H1 (cell line): ENCODE results near the gene CSTF3. TPM values are rescaled to one million over a fixed set of nuclear protein-coding genes. Genes with fewer than 3 reads are reported as not detected.

Experiments used
- CTCF ChIA-PET: fragments of 300-600 bp; sonication (Branson Sonifier 250); formaldehyde crosslinking; loops from one replicate; lab custom pipeline; 2021; ENCODE audit not compliant: partially characterized antibody; lab: Charles Lee
- POLR2A ChIA-PET: fragments of 300-600 bp; sonication (Branson Sonifier 250); formaldehyde crosslinking; loops from one replicate; lab custom pipeline; 2021; ENCODE audit warnings: inconsistent platforms; ENCODE audit not compliant: partially characterized antibody; lab: Charles Lee
- DNase-seq, 2 experiments: peaks; one replicate each; pipeline versions ENCODE4 v3.0.0 to v3.0.0-alpha.2; 2010 to 2022; ENCODE audit warnings: low spot score in 2 of 2, low read depth in 1 of 2, mixed read lengths in 1 of 2
- FAIRE-seq: peaks from 2 replicates; lab custom pipeline; 2011; peaks lifted over from hg19 to GRCh38; lab: Jason Lieb, UNC
- H2AFZ ChIP-seq: 2 replicates; pipeline ENCODE4 v1.8.1; 2012; ENCODE audit warnings: low read length, inconsistent platforms
- H2AK5ac ChIP-seq: 2 replicates; pipeline ENCODE4 v1.6.1; 2013; ENCODE audit warnings: low read depth, low read length
- H2BK120ac ChIP-seq: replicated peaks from 2 replicates; pipeline ENCODE3; 2013; ENCODE audit warnings: low read depth, low read length, inconsistent platforms
- H2BK12ac ChIP-seq: 2 replicates; pipeline ENCODE4 v1.6.1; 2013; ENCODE audit warnings: low read depth, low read length
- H2BK15ac ChIP-seq: 2 replicates; pipeline ENCODE4 v1.6.1; 2013; ENCODE audit warnings: low read length
- H2BK20ac ChIP-seq: 2 replicates; pipeline ENCODE4 v1.6.1; 2013; ENCODE audit warnings: low read length
- H2BK5ac ChIP-seq: 2 replicates; pipeline ENCODE4 v1.6.1; 2013; ENCODE audit warnings: low read depth, low read length
- H3K14ac ChIP-seq: 2 replicates; pipeline ENCODE4 v1.6.1; 2013; ENCODE audit warnings: inconsistent platforms; ENCODE audit not compliant: insufficient read length
- H3K18ac ChIP-seq: 2 replicates; pipeline ENCODE4 v1.6.1; 2013; ENCODE audit warnings: low read length; ENCODE audit errors: extremely low read depth
- H3K23ac ChIP-seq: 2 replicates; pipeline ENCODE4 v1.6.1; 2013; ENCODE audit warnings: inconsistent platforms; ENCODE audit not compliant: insufficient read length
- H3K23me2 ChIP-seq: 2 replicates; pipeline ENCODE4 v1.6.1; 2013; ENCODE audit warnings: low read depth, low read length
- H3K27ac ChIP-seq: 2 replicates; pipeline ENCODE4 v1.6.1; 2011; ENCODE audit warnings: low read depth, low read length, inconsistent platforms
- H3K27me3 ChIP-seq, 4 experiments: replicated peaks in 1 of 4; 1 replicate in 1 of 4; 2 replicates in 3 of 4; pipeline versions ENCODE4 v1.6.1 to v1.8.1; 2011 to 2013; ENCODE audit warnings: low read length in 3 of 4, mild to moderate bottlenecking in 3 of 4, inconsistent platforms in 2 of 4, mixed read lengths in 2 of 4, moderate library complexity in 1 of 4; ENCODE audit not compliant: control insufficient read depth in 3 of 4, insufficient read depth in 3 of 4; ENCODE audit errors: extremely low read depth in 1 of 4
- H3K36me3 ChIP-seq, 4 experiments: 2 replicates each; pipeline versions ENCODE4 v1.6.1 to v1.8.1; 2011 to 2013; ENCODE audit warnings: mild to moderate bottlenecking in 4 of 4, low read length in 3 of 4, moderate library complexity in 2 of 4, control low read depth in 1 of 4, inconsistent platforms in 1 of 4; ENCODE audit not compliant: insufficient read depth in 4 of 4, control insufficient read depth in 2 of 4
- H3K4ac ChIP-seq: replicated peaks from 2 replicates; pipeline ENCODE3; 2013; ENCODE audit warnings: low read length, low read depth, mixed read lengths, inconsistent platforms; ENCODE audit not compliant: insufficient read length
- H3K4me1 ChIP-seq, 4 experiments: replicated peaks in 1 of 4; 1 replicate in 1 of 4; 2 replicates in 3 of 4; pipeline versions ENCODE4 v1.6.1 to v1.8.1; 2011 to 2013; ENCODE audit warnings: low read length in 3 of 4, inconsistent platforms in 2 of 4, mixed read lengths in 1 of 4; ENCODE audit not compliant: insufficient read depth in 4 of 4, control insufficient read depth in 3 of 4
- H3K4me2 ChIP-seq, 2 experiments: 2 replicates each; pipeline versions ENCODE4 v1.6.1 to v1.8.1; 2011 to 2013; ENCODE audit warnings: low read depth in 2 of 2, low read length in 2 of 2, control low read depth in 1 of 2, inconsistent platforms in 1 of 2, mild to moderate bottlenecking in 1 of 2; ENCODE audit not compliant: insufficient read depth in 1 of 2
- H3K4me3 ChIP-seq, 4 experiments: fragments of 200-600, 300-600 bp in 1 of 4; sonication (generic), shearing (Covaris generic), sonication (Bioruptor Twin) in 1 of 4; 2 replicates each; pipeline versions ENCODE4 v1.5.1 to v1.8.1; 2011 to 2016; ENCODE audit warnings: low read length in 4 of 4, low read depth in 3 of 4, control low read depth in 2 of 4, inconsistent platforms in 2 of 4, mild to moderate bottlenecking in 2 of 4, mixed read lengths in 1 of 4, moderate library complexity in 1 of 4; ENCODE audit not compliant: insufficient read depth in 2 of 4; ENCODE audit errors: extremely low read depth in 1 of 4
- H3K56ac ChIP-seq: replicated peaks from 2 replicates; pipeline ENCODE3; 2013; ENCODE audit warnings: low read depth, mild to moderate bottlenecking, mixed read lengths, low read length, inconsistent platforms; ENCODE audit not compliant: insufficient read length
- H3K79me1 ChIP-seq: 2 replicates; pipeline ENCODE4 v1.6.1; 2013; ENCODE audit warnings: low read depth, low read length, control low read depth
- H3K79me2 ChIP-seq, 2 experiments: 2 replicates each; pipeline versions ENCODE4 v1.6.1 to v1.8.1; 2012 to 2013; ENCODE audit warnings: low read length in 2 of 2, mild to moderate bottlenecking in 2 of 2, inconsistent platforms in 1 of 2; ENCODE audit not compliant: insufficient read depth in 2 of 2, control insufficient read depth in 1 of 2
- H3K9ac ChIP-seq, 4 experiments: replicated peaks in 1 of 4; 1 replicate in 1 of 4; 2 replicates in 3 of 4; pipeline versions ENCODE4 v1.6.1 to v1.8.1; 2011 to 2013; ENCODE audit warnings: low read depth in 3 of 4, low read length in 3 of 4, control low read depth in 2 of 4, mild to moderate bottlenecking in 2 of 4, moderate library complexity in 2 of 4, inconsistent platforms in 1 of 4; ENCODE audit errors: extremely low read depth in 1 of 4
- H3K9me3 ChIP-seq, 2 experiments: 2 replicates each; pipeline versions ENCODE4 v1.6.1 to v1.8.1; 2012 to 2013; ENCODE audit warnings: mild to moderate bottlenecking in 2 of 2, moderate library complexity in 2 of 2, control low read depth in 1 of 2, inconsistent platforms in 1 of 2, low read depth in 1 of 2, low read length in 1 of 2, mixed read lengths in 1 of 2; ENCODE audit not compliant: insufficient read depth in 2 of 2
- H4K20me1 ChIP-seq, 2 experiments: replicated peaks in 1 of 2; 2 replicates each; pipeline versions ENCODE3 to v1.8.1; 2011 to 2013; ENCODE audit warnings: inconsistent platforms in 2 of 2, low read length in 2 of 2, mild to moderate bottlenecking in 1 of 2; ENCODE audit not compliant: insufficient read depth in 2 of 2, control insufficient read depth in 1 of 2
- H4K5ac ChIP-seq: 2 replicates; pipeline ENCODE4 v1.6.1; 2013; ENCODE audit warnings: low read length, low read depth, mixed read lengths, inconsistent platforms; ENCODE audit not compliant: insufficient read length
- H4K8ac ChIP-seq: 2 replicates; pipeline ENCODE4 v1.8.0; 2013; ENCODE audit warnings: mild to moderate bottlenecking, moderate library complexity, low read length, inconsistent platforms; ENCODE audit not compliant: insufficient read depth; ENCODE audit errors: extremely low read depth
- H4K91ac ChIP-seq: replicated peaks from 2 replicates; pipeline ENCODE3; 2013; ENCODE audit warnings: low read length, mixed read lengths, inconsistent platforms; ENCODE audit not compliant: insufficient read length
- BCL11A ChIP-seq, 2 experiments: IDR thresholded peaks; one replicate each; pipeline ENCODE4 v1.6.1; 2011; ENCODE audit warnings: low read depth in 2 of 2, low read length in 2 of 2, mild to moderate bottlenecking in 2 of 2
- CREB1 ChIP-seq: IDR thresholded peaks from 2 replicates; pipeline ENCODE4 v1.6.1; 2012; ENCODE audit warnings: inconsistent platforms
- GABPA ChIP-seq: IDR thresholded peaks from 2 replicates; pipeline ENCODE4 v1.6.1; 2011; ENCODE audit warnings: mild to moderate bottlenecking, low read length, moderate library complexity, borderline replicate concordance; ENCODE audit not compliant: insufficient read depth
- HDAC2 ChIP-seq, 2 experiments: fragments of 300-600 bp in 1 of 2; sonication (generic) in 1 of 2; IDR thresholded peaks; 2 replicates each; pipeline ENCODE4 v1.6.1; 2011 to 2012; ENCODE audit warnings: low read depth in 2 of 2, low read length in 2 of 2, mild to moderate bottlenecking in 2 of 2, moderate library complexity in 2 of 2, borderline replicate concordance in 1 of 2, inconsistent platforms in 1 of 2
- NANOG ChIP-seq: IDR thresholded peaks from 2 replicates; pipeline ENCODE4 v1.6.1; 2011; ENCODE audit warnings: low read length, low read depth, mild to moderate bottlenecking, inconsistent platforms; ENCODE audit not compliant: insufficient read depth, poor library complexity, severe bottlenecking
- RNF2 ChIP-seq: fragments of 200-900, 300-1000 bp; sonication (generic); IDR thresholded peaks from 2 replicates; pipeline ENCODE4 v1.7.1; 2016; ENCODE audit warnings: borderline replicate concordance, low read depth, mild to moderate bottlenecking, antibody characterized with exemption, low read length; ENCODE audit not compliant: poor library complexity, severe bottlenecking; ENCODE audit errors: missing control alignments
- SIRT6 ChIP-seq: IDR thresholded peaks from one replicate; pipeline ENCODE4 v1.7.1; 2012; ENCODE audit warnings: low read length, inconsistent platforms
- SP1 ChIP-seq: IDR thresholded peaks from 2 replicates; pipeline ENCODE4 v1.6.1; 2011; ENCODE audit warnings: low read depth, low read length
- SP2 ChIP-seq: IDR thresholded peaks from 2 replicates; pipeline ENCODE4 v1.6.1; 2012; ENCODE audit warnings: mild to moderate bottlenecking, low read length, inconsistent platforms
- YY1 ChIP-seq: IDR thresholded peaks from 2 replicates; pipeline ENCODE4 v1.6.1; 2011; ENCODE audit warnings: low read depth, mild to moderate bottlenecking, low read length
- WGBS, 2 experiments: shearing (Covaris generic) in 1 of 2; methylation state at CpG; one replicate each; pipeline versions ENCODE4 v1.1.6 to v1.1.7; 2013 to 2015; ENCODE audit warnings: low lambda C conversion rate in 2 of 2, mixed read lengths in 2 of 2, inconsistent platforms in 1 of 2, low coverage in 1 of 2, missing lambda C conversion rate in 1 of 2; ENCODE audit not compliant: insufficient replicate concordance in 2 of 2, insufficient coverage in 1 of 2, insufficient read length in 1 of 2; ENCODE audit errors: extremely low coverage in 1 of 2, missing lambda C conversion rate in 1 of 2; 5-methylcytosine and 5-hydroxymethylcytosine counted together
- polyA plus RNA-seq, 7 experiments: library from polyadenylated mRNA; depleted of rRNA in 3 of 7; stranded (reverse) in 5 of 7; unstranded in 2 of 7; fragments of >200 nt in 5 of 7; fragments of 200-250 nt in 2 of 7; gene quantifications; 1 replicate in 5 of 7; 2 replicates in 1 of 7; 4 replicates in 1 of 7; pipeline versions ENCODE4 v1.2.1 to v1.2.3, GENCODE V29; 2011 to 2013; ENCODE audit warnings: missing spikeins in 2 of 7, mixed read lengths in 2 of 7
- total RNA-seq: library from RNA; stranded (reverse); fragmentation: NEBNext Ultra II Directional; extraction: Animal tissue kit (Norgen Biotek cat#: 25700); gene quantifications from 2 replicates; pipeline ENCODE4 v1.2.1, GENCODE V29; 2021
- TF ChIP-seq, protein P1 (sequence below), 3 experiments: IDR thresholded peaks; 1 replicate in 2 of 3; 2 replicates in 1 of 3; pipeline versions ENCODE4 v1.5.1 to v1.6.1; 2011; ENCODE audit warnings: low read length in 3 of 3, mild to moderate bottlenecking in 3 of 3, inconsistent platforms in 2 of 3, low read depth in 1 of 3, moderate library complexity in 1 of 3; ENCODE audit not compliant: insufficient read depth in 1 of 3; ENCODE audit errors: control extremely low read depth in 1 of 3

CSTF3 gene
- total and polyA plus RNA-seq, 2 of the 8 experiments (the other 6 are each of a cell fraction or from before 2014, with no cell fraction given), result 22.3 to 54.7 TPM

- Histone ChIP-seq H3K27ac (no peak overlapping the region), H3K27me3 (no peaks in the 10 kb centered on the region), H3K4me2 (no peak overlapping the region), H2AK5ac (no peak overlapping the region), H2BK5ac (no peak overlapping the region), H3K18ac (no peak overlapping the region; the same call in 1 of the 2 replicates), H2BK120ac (no peak overlapping the region), H3K56ac (no peak overlapping the region), H4K8ac (no peak overlapping the region), H2AFZ (no peak overlapping the region), H3K36me3 (no peaks in the 10 kb centered on the region), H2BK15ac (0 out of 2 replicates have a peak overlapping the region, but pooled peaks have one; percentile 53), H4K20me1 (no peaks in the 10 kb centered on the region), H3K79me2 (no peaks in the 10 kb centered on the region), H4K91ac (no peak overlapping the region), H3K14ac (no peak overlapping the region), H3K4ac (no peak overlapping the region), H2BK20ac (no peak overlapping the region), H3K79me1 (no peaks in the 10 kb centered on the region), H4K5ac (no peak overlapping the region), H3K23me2 (no peaks in the 10 kb centered on the region), H3K9me3 (no peaks in the 10 kb centered on the region), H2BK12ac (no peak overlapping the region), H3K4me3 (no peak overlapping the region), H3K4me1 (peaks cover 0 to 15% (median 7%) of the 10 kb centered on the region in 4 experiments; a peak in 4 of 7 replicates), H3K9ac (no peak overlapping the region), H3K23ac (no peak overlapping the region)
- FAIRE-seq, result no peak
- no peak for DNase-seq
- ChIA-PET CTCF (interaction anchor here (0.6 to 3.8 kb wide), 4 partner anchors 8 to 473 kb away, joined by 3 to 36 read pairs (median 3); no protein-coding TSS in a partner anchor), POLR2A (interaction anchor here (1.2 kb wide), 2 partner anchors 18 to 33 kb away, joined by 3 read pairs; partner anchors contain the start of gene CSTF3)
- WGBS, 2 experiments, result 82% methylated on average over 3 of the region's 3 CpGs; no CpG with 5 or more reads in 1 of the 2 experiments
- TF ChIP-seq SP2 (no peak), SIRT6 (no peak), BCL11A (IDR thresholded peaks at IDR 0.05; ENCODE audit: low read depth in 2 of 2, low read length in 2 of 2) (no peak), SP1 (no peak), RNF2 (no peak), NANOG (no peak), HDAC2 (IDR thresholded peaks at IDR 0.05; ENCODE audit: borderline replicate concordance in 1 of 2, low read depth in 2 of 2, low read length in 2 of 2) (no peak), YY1 (no peak), GABPA (no peak), CREB1 (no peak)
- TF ChIP-seq, protein P1, sequence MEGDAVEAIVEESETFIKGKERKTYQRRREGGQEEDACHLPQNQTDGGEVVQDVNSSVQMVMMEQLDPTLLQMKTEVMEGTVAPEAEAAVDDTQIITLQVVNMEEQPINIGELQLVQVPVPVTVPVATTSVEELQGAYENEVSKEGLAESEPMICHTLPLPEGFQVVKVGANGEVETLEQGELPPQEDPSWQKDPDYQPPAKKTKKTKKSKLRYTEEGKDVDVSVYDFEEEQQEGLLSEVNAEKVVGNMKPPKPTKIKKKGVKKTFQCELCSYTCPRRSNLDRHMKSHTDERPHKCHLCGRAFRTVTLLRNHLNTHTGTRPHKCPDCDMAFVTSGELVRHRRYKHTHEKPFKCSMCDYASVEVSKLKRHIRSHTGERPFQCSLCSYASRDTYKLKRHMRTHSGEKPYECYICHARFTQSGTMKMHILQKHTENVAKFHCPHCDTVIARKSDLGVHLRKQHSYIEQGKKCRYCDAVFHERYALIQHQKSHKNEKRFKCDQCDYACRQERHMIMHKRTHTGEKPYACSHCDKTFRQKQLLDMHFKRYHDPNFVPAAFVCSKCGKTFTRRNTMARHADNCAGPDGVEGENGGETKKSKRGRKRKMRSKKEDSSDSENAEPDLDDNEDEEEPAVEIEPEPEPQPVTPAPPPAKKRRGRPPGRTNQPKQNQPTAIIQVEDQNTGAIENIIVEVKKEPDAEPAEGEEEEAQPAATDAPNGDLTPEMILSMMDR (IDR thresholded peaks at IDR 0.05; ENCODE audit: control extremely low read depth in 1 of 3, insufficient read depth in 1 of 3, low read depth in 1 of 3, low read length in 3 of 3), result no peak
These were observed 18.1 kb upstream of the CSTF3 start for GRCh38 chr11:33179348-33179803.
